ENCODE results near the gene SLC35B4.
"Not testable (repeated sequence)": the region's sequence is repeated elsewhere in the genome, so short reads cannot be mapped to it uniquely, and the experiment has no call there.

The SLC35B4 gene

DNA sequence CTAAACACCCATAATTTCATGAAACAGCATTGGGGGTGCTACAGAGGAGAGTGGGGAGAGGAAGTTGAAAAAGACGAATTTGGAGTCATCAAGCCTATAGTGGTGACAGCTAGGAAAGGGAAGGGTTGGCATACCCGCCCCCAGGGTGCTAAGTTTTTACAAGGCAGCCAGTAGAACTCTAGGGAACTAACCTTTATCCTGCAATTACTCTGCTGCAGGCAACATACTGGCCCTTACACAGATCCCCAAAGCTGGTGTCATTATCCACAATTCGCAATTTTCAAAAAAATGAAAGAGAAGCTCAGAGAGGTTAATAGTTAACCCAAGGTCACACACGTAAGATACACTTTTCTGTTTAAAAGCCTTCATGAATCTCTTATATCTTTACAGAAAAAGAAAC lies 14.2 kb upstream of the SLC35B4 start:
- no peak for DNase-seq

DNA sequence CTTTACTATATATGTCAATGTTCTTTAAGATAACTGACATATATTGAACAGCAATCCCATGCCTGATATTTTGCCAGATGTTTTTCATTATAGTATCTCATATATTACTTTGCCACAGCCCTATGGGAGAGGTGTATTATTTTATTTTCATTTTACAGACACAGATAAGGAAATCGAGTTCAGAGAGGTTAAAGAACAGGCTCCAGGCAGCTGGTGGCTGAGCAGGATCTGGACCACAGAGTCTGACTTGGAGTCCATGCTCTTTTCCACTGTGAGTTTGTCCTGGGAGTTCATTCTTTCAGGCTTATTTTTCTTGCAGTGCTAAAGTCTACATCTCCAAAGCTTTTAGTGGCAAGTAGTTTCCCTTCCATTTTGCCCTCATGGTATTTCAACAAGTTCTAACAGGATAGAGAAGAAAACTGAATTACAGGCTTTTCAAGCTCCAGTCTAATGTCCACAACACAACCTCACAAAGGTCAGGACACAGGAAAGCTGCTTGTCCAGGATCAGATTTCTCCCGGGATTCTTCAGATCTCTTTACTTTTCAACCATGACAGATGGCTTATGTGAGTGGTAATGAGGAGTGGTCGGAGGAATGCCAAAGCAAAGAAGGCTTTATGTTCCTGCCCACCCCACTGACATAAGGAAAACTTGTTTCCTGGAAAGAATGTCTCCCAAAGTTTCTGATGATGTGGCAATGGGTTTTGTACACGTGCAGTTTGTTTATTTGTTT lies 13.1 kb upstream of the SLC35B4 start:
- no peak for DNase-seq

DNA sequence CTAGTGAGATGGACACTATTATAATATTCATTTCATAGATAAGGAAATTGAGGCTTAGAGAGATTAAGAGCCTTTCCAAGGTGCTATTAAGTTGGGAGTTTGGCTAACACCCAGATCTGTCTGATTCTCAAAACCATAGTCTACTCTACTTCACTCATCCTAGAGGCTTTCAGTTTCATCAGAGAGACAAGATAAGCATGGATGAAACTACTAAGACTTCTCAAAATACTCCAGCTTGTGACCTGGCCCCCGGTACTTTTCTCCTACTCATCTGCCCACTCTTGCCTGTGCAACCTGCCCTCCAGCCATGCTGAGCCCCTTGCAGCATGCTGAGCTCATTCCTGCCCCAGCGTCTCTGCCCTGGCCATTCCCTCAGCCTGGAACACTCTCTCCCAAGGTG lies 12.2 kb upstream of the SLC35B4 start:
- DNase-seq, result no peak

DNA sequence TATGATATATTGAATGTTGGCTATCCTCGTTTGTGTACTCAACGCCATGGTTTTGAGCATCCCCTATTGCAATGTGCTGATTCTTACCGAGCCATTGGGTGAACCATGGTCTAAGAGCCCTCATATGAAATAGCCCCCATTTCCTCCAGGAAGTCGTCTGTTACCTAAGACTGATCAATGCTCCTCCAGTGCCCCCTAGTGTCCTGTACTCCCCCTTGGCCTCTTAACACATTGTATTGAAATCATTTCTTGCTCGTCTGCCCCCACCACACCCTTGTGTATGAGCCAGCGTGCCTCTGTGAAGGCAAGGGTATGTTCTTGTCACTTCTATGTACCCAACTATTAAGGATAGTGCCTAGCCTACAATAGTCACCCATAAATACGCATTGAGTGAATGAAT lies 11.2 kb upstream of the SLC35B4 start:
- peak in 3 of 4 experiments; percentile 1 to 26 (median 16) for DNase-seq

DNA sequence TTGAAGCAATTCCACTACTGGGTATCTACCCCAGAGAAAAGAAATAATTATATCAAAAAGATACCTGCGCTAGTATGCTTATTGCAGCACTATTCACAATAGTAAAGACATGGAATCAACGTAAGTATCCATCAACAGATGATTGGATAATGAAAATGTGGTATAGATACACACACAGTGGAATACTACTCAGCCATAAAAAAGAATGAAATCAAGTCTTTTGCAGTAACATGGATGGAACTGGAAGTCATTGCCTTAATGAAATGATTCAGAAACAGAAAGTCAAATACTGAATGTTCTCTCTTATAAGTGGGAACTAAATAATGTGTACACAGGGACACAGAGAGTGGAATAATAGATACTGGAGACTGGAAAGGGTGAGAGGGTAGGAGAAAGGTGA lies 7.4 kb upstream of the SLC35B4 start:
- no peak for DNase-seq

DNA sequence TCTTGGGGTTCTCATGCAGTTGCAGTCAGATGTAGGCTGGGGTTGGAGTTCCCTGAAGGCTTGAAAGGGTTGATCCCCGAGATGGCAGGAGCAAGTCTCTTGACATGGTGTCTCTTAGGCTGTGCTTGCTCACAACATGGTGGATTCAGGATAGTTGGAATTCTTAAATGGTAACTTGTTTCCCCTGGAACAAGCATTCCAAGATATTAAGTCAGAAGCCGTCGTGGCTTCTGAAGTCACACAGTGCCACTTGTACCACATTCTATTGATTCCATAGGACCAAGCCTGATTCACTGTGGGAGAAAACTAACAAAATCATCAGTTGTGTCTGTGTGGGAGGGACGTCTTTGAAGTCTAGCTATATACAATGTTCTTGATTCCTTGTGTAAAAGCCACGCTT lies 3.5 kb upstream of the SLC35B4 start:
- DNase-seq, result no peak

DNA sequence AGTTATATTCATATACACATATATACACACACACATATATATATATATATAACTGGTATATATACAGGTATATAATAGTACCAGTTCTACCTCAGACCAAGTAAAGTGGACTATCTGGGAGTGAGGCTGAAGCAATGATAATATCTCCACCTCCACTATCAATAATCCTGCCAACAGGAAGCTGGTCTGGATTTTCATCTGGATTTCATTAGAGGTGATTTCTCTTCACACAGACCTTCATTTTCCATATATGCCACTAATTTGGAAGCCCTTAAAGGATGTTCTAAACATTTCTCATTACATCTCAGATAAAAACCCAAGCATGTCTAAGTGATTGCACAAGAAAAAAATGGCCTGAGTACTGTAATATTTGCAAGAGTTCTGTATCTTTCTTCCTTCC lies 1.7 kb upstream of the SLC35B4 start:
- DNase-seq, result no peak

DNA sequence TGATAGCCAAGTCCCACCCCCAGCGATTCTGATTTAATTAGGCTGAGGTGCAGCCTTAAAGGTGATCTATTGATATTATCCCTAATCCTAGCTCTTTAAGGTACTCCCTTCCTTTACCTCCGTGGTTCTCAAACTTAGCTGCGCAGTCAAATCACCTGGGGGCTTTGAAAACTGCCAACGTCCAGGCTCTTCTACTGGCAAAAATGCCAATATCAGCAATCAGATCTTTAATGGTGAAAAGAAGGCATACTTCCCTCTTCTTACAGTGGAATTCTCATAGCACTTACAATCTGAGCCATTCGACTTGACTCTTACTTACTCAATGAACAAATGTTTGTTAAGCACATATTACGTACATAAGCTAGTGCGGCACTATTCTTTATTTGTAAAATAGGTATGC lies 704 bp upstream of the SLC35B4 start:
- DNase-seq, result no peak

DNA sequence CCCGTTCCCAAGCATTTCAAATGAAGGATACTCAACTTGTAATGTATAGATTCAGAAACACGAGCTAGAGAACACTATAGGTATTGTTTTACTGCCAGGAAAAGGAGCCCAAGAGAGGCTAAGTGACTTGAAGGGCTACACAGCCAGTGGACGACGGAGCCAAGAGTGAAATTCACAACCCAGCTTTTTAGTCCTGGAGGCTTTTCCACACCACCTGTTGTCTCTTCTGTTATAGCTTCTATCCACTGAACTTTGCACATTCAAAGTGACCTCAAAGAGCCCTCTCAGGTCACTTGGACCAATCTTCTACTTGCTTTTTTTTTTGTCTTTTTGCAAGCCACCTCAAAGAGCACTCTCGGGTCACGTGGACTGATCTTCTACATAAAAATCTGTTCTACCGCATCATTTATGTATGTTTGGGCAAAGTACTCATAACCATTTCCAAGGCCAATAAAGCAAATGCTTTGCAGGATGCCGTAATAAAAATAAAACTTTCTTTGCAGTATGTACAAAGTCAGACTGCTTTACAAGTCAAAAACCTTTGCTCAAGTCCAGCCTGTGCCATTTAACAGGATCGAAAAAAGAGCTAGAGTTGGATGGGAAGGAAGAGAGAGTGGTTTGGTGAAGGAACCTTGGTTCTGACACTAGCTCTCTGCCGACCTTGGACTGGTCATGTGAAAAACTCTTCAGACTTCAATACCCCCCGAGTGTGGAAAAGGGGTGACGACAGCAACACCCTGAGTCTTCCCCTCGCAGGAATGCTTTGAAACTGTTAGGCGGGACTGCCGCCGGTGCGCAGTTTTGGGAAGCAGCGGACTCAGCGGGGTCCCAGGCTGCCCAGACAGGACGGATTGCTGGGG lies 821 bp downstream of the SLC35B4 start:
- no peak for DNase-seq

DNA sequence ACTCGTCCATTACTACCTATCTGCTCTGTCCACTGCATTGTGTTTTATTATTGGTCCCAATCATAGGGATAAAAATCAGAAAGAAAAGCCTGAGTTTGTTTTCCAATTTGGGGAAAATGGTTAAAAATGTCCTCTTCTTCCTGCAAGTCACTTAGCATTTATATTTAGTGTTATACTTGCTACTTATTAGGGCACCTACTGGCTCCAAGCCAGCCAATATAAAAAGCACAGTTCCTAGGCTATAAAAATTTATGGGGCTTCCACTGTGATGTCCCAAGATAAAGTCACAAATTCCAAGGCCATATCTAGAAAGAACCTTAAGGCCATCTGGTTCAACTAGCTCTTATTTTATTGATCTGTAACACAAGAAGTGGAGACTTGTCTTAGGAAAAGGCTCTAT lies 3.2 kb downstream of the SLC35B4 start:
- DNase-seq, result no peak

DNA sequence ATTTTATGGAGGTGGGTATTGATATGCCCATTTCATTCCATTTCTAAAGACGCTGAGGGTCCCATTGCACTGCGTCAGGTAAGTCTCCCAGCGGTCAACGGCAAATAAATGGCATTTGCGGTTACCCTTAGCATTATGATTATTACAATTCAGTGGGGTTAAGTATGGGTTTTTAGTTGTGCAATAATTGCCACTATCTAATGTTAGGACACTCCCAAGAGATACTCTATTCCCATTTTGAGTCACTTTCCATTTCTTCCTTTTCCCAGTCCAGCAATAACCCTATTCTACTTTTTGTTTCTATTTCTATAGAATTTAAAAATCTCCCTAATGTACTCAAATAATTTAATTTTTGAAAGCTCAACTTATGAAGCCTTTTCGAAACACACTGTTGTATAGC lies 4.0 kb downstream of the SLC35B4 start:
- no peak for DNase-seq

DNA sequence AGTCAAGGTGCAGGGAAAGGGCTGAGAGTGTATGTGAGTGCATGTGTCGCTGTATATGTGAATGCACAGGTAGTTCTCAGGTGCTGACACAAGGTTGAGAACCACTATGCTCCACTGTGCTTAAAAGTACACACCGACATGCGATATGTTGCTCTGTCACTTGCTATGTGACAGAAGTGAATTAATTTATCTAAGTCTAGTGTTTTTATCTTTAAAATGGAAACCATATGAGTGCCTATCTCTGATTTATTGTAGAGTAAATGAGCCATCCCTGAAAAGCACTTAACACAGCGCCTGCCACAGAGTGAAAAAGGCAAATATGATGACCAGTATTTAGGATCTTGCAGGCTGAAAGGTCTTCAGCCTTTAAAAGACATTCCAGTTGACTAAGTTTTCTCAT lies 4.9 kb downstream of the SLC35B4 start:
- DNase-seq, result no peak

DNA sequence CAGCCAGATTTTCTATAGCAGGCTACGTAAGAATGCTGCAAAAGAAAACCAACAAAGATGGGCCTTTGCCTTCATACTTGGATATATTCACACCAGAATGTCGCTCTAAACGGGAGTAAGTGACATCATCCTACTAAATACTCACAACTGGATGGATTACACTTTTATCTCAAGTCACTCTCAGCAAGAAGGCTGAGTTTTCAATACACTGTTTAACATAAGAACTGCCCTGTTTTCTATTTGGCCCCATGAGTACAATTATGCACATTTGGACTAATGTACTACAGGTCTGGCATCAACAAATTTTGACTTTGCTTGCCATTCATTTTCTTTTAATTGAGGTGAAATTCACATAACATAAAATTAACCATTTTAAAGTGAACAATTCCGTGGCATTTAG lies 8.2 kb downstream of the SLC35B4 start:
- DNase-seq, result no peak

DNA sequence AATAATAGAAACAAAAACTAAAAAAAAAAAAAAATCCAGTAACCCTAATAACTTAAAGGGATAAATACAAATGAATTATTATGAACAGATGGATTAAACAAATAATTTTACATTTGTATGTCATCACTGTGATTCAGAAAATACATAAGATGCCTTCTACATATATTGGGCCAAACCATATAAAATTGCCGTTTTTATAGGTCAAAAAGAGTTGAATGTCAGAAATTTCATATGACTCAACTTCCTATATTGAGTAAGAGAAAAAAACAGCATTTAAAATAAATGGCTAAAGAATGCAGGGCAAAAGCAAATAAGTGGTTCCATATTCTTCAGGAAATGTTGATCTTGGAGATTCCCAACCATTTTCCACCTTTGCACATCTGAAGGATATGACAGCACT lies 9.4 kb downstream of the SLC35B4 start:
- no peak for DNase-seq

DNA sequence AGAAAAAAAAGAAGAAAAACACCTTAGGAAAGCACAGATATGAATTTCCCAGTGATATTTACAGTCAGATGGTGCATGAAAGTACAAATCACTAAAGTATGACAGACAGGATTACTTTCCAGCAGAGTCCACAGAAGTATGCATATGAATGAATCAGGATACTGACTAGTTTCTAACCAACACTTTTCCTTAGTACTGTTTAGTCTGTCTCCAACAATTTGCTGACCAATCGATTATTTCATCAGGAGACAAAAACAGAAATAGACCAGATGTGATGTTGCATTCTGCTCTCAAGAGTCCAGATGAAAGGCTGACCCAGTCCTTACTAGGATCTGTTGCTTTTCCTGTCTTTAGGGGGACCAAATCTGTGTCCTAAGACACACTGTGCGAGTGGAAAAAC lies 14.6 kb downstream of the SLC35B4 start:
- DNase-seq, result no peak

DNA sequence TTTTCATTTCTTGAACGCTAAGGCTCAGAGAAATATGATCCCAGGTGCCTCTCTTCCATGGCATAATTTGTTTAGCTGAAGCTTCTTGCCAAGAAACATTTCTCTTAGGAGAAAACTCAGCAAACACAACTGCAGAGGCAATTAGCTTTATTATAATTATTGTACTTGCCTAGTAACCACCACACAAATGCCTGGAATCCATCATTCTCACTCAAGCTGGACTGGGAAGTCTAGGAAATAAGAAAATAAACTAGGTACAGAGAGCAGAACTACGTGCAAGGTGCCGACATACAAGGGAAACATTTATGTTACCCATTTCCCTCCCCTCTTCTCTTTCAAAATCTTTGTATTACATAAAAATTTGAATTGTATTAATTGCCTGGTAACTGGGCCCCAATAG lies 15.1 kb downstream of the SLC35B4 start:
- no peak for DNase-seq

DNA sequence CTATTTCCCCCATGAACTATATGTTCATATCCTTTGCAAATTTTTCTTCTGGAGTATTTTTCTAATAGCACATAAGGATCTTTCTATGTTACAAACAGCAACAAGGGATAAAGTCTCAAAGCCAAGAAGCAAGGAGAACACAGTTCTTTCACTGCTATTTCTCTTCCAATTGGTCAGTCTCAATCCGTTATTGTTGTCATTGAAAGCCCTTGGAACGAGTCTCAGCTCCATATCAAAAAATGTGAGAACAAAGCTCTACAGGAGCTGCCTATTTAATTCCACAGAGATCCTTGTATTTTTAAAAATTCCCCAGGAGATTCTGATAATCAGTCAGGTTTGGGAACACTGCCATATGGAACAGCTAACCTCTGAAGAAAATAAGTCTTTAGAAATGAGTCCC lies 15.7 kb downstream of the SLC35B4 start:
- no peak for DNase-seq

DNA sequence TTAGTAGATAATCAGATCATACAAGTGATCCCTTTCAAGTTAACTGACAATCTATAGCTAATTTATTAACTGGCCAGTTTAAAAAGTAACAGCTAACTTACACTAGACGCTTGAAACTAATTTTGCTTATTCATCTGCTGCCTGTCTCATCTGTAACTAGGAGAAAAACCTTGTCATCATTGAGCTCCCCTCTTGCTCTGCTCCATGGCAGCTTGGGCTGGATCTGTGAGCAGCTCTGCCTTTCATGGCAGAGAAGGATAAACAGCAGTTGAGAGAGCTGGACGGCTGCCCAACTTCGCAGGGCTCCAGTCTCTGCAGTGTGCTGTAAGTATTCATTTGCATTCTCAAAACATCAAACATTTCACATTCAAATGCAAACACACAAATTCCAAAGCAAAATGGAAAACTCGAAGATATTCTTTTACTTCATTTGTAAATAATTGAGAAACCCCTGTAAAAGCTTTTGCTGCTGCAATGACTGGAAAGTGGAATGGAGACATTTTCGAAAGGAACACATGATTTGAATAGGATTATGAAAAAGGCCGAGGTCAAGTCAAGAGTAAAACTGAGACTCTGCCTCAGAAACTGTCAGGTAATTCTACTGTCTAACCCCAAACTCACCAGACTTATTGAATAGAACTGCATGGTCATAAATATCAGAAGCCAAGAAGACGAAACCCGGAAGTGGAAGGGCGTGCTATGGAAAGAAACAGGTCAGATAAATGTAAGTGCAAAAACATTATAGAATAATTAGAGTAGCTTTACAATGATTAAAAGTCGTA lies 17.6 kb downstream of the SLC35B4 start:
- DNase-seq, result no peak

DNA sequence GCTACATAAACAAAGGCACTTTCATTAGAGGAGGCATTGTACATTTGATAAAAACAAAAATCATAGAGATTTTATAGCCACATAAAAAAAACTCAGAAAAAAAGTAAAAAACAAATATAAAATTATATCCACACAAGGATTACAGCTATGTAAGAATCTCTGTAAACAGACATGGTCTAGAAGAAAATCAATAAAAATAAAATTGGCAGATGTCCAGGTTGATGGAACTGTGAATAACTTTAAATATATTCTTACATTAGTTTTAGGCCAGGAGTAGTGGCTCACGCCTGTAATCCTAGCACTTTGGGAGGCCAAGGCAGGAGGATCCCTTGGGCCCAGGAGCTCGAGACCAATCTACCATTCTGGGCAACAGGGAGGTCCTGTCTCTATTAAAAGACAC lies 19.2 kb downstream of the SLC35B4 start:
- DNase-seq, result no peak

DNA sequence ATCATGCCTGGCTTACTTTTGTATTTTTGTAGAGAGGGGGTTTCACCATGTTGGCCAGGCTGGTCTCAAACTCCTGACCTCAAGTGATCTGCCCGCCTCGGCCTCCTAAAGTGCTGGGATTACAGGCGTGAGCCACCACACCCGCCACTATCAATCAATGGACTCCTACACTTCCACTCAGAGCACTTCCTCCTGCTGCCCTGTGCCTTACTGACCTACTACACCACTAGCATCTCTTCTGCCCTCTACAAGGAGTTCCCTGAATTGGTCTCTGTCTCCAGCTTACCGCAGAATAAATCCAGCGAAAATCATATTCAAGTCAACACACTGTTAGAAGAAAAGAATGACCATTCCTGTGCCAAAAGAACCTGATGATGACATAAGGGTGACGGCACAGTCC lies 20.7 kb downstream of the SLC35B4 start:
- DNase-seq, result not testable (repeated sequence)

DNA sequence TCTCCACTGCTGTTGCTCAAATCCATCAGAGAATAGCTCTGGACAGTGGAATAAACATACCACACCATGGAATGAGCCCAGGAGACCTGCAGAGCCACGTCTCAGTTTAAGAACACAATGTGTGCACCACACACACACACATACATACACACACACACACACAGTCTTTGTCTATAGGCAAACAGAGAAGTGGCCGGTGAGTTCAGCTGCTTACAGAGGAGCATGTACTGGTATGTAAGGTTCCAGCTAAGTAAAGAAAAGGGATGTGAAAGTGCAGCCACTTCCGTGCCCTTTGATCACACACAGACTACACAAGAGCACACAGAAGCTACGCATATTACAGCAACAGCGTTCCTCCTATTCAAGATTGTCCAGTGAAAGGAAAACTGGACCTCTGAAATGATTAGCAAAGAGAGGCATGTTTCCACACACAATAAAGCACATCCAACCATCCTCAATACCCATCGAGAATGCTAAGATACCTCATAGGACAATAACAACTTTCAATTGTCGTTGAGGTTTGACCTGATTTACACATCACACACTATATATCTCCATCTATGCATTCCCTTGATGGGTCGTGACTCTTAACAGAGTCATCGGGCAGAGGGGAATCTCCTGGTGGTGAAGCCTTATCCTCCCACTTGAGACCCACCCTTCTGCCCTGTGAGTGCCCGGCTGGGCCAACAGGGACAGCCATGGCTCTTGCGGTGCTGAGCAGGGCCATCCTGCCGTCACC lies 23.6 kb downstream of the SLC35B4 start:
- DNase-seq, result no peak

DNA sequence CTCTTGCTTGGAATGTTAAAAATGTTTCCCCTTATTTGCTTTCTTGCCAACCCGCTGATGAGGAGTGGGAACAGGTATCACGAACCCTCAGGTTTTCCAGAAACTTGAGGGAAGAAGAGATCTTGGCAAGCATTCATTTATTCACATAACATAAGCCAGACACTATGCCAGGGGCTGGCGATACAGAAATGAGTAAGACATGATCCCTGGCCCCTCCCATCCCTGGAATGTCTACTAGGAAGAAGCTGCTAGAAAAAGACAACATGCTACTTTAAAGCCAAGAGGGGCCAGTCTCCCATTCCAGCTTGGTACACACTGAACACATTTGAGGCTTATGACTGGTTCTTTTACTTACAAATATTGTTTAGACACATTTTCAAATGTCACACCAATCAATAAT lies 26.4 kb downstream of the SLC35B4 start:
- no peak for DNase-seq

DNA sequence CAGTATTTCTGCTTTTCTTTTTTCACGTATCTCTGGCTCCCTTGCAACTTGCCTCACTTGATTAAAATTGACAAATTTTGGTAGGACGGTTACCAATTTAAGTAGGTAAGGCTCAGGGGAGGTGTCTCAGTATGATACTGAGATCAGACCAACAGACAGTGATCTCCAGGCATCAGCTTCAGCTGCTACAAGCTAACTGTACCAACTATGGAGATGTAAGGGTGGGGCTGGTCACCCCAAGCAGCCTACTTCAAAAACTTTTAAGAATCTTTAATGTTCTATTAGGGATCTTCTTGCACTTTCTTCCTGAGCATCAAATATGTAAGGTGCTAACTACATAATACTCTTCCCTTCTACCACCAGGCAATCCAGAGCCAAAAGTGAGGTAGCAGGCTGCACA lies 26.9 kb downstream of the SLC35B4 start:
- no peak for DNase-seq

All from activated CD4-positive, CD25-positive, alpha-beta regulatory T cell (primary cell).